K562 (cell line): Measurements from ENCODE around the gene ATP5F1D. TPM values are rescaled to one million over a fixed set of nuclear protein-coding genes. Genes with fewer than 3 reads are reported as not detected.

Source experiments
- ADNP ChIP-seq: fragments of 200-800 bp; sonication (Bioruptor generic); IDR thresholded peaks from 2 replicates; pipeline ENCODE4 v1.6.1; 2016; ENCODE audit warnings: missing genetic modification characterization, missing compliant biosample characterization
- CBX2 ChIP-seq: fragments of 200-600 bp; sonication (generic); IDR thresholded peaks from one replicate; pipeline ENCODE4 v1.6.1; 2012; ENCODE audit warnings: mild to moderate bottlenecking, low read length, inconsistent platforms; ENCODE audit not compliant: insufficient read depth, poor library complexity, severe bottlenecking
- DMBX1 ChIP-seq: fragments of 250-450 bp; sonication (Bioruptor Pico); IDR thresholded peaks from 2 replicates; pipeline ENCODE4 v1.8.0; 2022; ENCODE audit warnings: inconsistent platforms, mild to moderate bottlenecking, moderate library complexity, borderline replicate concordance
- KLF1 ChIP-seq: fragments of 450-650 bp; IDR thresholded peaks from 2 replicates; pipeline ENCODE4 v1.6.1; 2016; ENCODE audit warnings: missing genetic modification characterization, missing compliant biosample characterization
- MXI1 ChIP-seq: IDR thresholded peaks from 2 replicates; pipeline ENCODE4 v1.6.1; 2011; ENCODE audit warnings: low read depth, mild to moderate bottlenecking, improper control_type of control experiment, low read length
- NFXL1 ChIP-seq: fragments of 450-650 bp; formaldehyde crosslinking; IDR thresholded peaks from 2 replicates; pipeline ENCODE4 v1.4.0; 2021; ENCODE audit warnings: mild to moderate bottlenecking
- NR0B1 ChIP-seq: fragments of 450-650 bp; IDR thresholded peaks from one replicate; pipeline ENCODE4 v1.6.1; 2018; ENCODE audit warnings: mild to moderate bottlenecking, moderate library complexity; ENCODE audit not compliant: partially characterized antibody
- RBM14 ChIP-seq: fragments of 200-400 bp; formaldehyde crosslinking; IDR thresholded peaks from 2 replicates; pipeline ENCODE4 v1.6.1; 2018; ENCODE audit warnings: low read depth, mild to moderate bottlenecking, low read length, moderate library complexity, borderline replicate concordance; ENCODE audit not compliant: insufficient read depth
- RFX7 ChIP-seq: fragments of 250-450 bp; sonication (Bioruptor Pico); IDR thresholded peaks from 2 replicates; pipeline ENCODE4 v1.5.1; 2021; ENCODE audit warnings: mild to moderate bottlenecking
- SREBF1 ChIP-seq: fragments of 150-350 bp; IDR thresholded peaks from 2 replicates; pipeline ENCODE4 v1.6.1; 2014; ENCODE audit warnings: antibody characterized with exemption, low read depth, low read length, borderline replicate concordance
- TCF3 ChIP-seq: sonication (generic); formaldehyde crosslinking; IDR thresholded peaks from 2 replicates; pipeline ENCODE4 v1.4.0; 2020; ENCODE audit warnings: mild to moderate bottlenecking, missing genetic modification reagents
- TRIM24 ChIP-seq, 2 experiments: fragments of 450-650 bp; IDR thresholded peaks; 2 replicates each; pipeline ENCODE4 v1.6.1; 2016
- ZBTB33 ChIP-seq: sonication (generic); formaldehyde crosslinking; IDR thresholded peaks from 2 replicates; pipeline ENCODE4 v1.8.1; 2023; ENCODE audit warnings: mild to moderate bottlenecking, missing genetic modification reagents
- ZNF165 ChIP-seq: fragments of 250-450 bp; sonication (Bioruptor Pico); IDR thresholded peaks from 2 replicates; pipeline ENCODE4 v1.4.0; 2020; ENCODE audit warnings: borderline replicate concordance
- ZNF280B ChIP-seq: fragments of 250-450 bp; sonication (Bioruptor Pico); IDR thresholded peaks from 2 replicates; pipeline ENCODE4 v1.5.1; 2021; ENCODE audit warnings: mild to moderate bottlenecking
- ZNF584 ChIP-seq: fragments of 200-800 bp; sonication (Bioruptor generic); IDR thresholded peaks from 2 replicates; pipeline ENCODE4 v1.6.1; 2016; ENCODE audit warnings: low read depth, mild to moderate bottlenecking, missing genetic modification characterization, missing compliant biosample characterization
- polyA plus RNA-seq, 8 experiments: library from polyadenylated mRNA; depleted of rRNA in 4 of 8; stranded (reverse) in 5 of 8; unstranded in 3 of 8; fragments of >200 nt; fragmentation: Nextera tagmentation in 2 of 8; fragmentation: Illumina TruSeq in 1 of 8; extraction: Ambion mirVana in 2 of 8; extraction: Trizol in 1 of 8; gene quantifications; 2 replicates each; pipeline versions ENCODE4 v1.2.1 to v1.2.3, GENCODE V29; 2011 to 2014; ENCODE audit warnings: inconsistent platforms in 1 of 8, missing spikeins in 1 of 8
- total RNA-seq, 7 experiments: library from RNA; depleted of rRNA in 6 of 7; stranded (reverse); fragments of >200 nt in 6 of 7; fragmentation: Illumina TruSeq in 2 of 7; extraction: Trizol in 2 of 7; gene quantifications; 2 replicates each; pipeline versions ENCODE4 v1.2.1 to v1.2.3, GENCODE V29; 2011 to 2021; ENCODE audit warnings: low replicate concordance in 1 of 7
- TF ChIP-seq, protein P1 (sequence below): fragments of 450-650 bp; IDR thresholded peaks from 2 replicates; pipeline ENCODE4 v1.6.1; 2018; ENCODE audit not compliant: partially characterized antibody
- TF ChIP-seq, protein P2 (sequence below): fragments of 250-450 bp; sonication (Bioruptor Pico); IDR thresholded peaks from 2 replicates; pipeline ENCODE4 v1.6.1; 2021; ENCODE audit warnings: mild to moderate bottlenecking

The ATP5F1D gene
- total and polyA plus RNA-seq, 9 of the 15 experiments (the other 6 are each of a cell fraction or from before 2014, with no cell fraction given), result 3.9 to 409 (median 36.8) TPM

- TF ChIP-seq ZBTB33 (CRISPR knock-in tag) (no peak), MXI1 (peak; percentile 93), KLF1 (tag) (no peak; the same call in 1 of the 2 replicates), CBX2 (no peak), RBM14 (no peak), TRIM24 (IDR thresholded peaks at IDR 0.05) (no peak), NFXL1 (0 out of 2 replicates have a peak, but pooled peaks have one; percentile 24), NR0B1 (no peak), ZNF165 (CRISPR knock-in tag) (no peak), TCF3 (no peak), RFX7 (0 out of 2 replicates have a peak, but pooled peaks have one; percentile 15), ZNF584 (CRISPR knock-in tag) (no peak), ADNP (no peak), ZNF280B (CRISPR knock-in tag) (no peak), DMBX1 (CRISPR knock-in tag) (peak; percentile 82), SREBF1 (0 out of 2 replicates have a peak, but pooled peaks have one; percentile 4)
- TF ChIP-seq, protein P1, sequence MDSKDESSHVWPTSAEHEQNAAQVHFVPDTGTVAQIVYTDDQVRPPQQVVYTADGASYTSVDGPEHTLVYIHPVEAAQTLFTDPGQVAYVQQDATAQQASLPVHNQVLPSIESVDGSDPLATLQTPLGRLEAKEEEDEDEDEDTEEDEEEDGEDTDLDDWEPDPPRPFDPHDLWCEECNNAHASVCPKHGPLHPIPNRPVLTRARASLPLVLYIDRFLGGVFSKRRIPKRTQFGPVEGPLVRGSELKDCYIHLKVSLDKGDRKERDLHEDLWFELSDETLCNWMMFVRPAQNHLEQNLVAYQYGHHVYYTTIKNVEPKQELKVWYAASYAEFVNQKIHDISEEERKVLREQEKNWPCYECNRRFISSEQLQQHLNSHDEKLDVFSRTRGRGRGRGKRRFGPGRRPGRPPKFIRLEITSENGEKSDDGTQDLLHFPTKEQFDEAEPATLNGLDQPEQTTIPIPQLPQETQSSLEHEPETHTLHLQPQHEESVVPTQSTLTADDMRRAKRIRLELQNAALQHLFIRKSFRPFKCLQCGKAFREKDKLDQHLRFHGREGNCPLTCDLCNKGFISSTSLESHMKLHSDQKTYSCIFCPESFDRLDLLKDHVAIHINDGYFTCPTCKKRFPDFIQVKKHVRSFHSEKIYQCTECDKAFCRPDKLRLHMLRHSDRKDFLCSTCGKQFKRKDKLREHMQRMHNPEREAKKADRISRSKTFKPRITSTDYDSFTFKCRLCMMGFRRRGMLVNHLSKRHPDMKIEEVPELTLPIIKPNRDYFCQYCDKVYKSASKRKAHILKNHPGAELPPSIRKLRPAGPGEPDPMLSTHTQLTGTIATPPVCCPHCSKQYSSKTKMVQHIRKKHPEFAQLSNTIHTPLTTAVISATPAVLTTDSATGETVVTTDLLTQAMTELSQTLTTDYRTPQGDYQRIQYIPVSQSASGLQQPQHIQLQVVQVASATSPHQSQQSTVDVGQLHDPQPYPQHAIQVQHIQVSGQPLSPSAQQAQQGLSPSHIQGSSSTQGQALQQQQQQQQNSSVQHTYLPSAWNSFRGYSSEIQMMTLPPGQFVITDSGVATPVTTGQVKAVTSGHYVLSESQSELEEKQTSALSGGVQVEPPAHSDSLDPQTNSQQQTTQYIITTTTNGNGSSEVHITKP, result no peak
- TF ChIP-seq, protein P2, sequence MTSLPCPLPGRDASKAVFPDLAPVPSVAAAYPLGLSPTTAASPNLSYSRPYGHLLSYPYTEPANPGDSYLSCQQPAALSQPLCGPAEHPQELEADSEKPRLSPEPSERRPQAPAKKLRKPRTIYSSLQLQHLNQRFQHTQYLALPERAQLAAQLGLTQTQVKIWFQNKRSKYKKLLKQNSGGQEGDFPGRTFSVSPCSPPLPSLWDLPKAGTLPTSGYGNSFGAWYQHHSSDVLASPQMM (CRISPR knock-in tag), result no peak
Measured at GRCh38 chr19:1269478-1270212, 28.1 kb downstream of the ATP5F1D start (continued).
